Measurements from ENCODE around the gene FCN1. TPM values are rescaled to one million over a fixed set of nuclear protein-coding genes. Genes with fewer than 3 reads are reported as not detected.

The FCN1 gene
- total and polyA plus RNA-seq, 2 of the 8 experiments (the other 6 are each of a cell fraction or from before 2014, with no cell fraction given): not detected

- WGBS, 2 experiments (ENCODE audit: extremely low coverage in 1 of 2, insufficient coverage in 1 of 2, insufficient read length in 1 of 2, insufficient replicate concordance in 2 of 2, low coverage in 1 of 2, low lambda C conversion rate in 2 of 2, missing lambda C conversion rate in 1 of 2): 92% methylated on average over 21 of the region's 21 CpGs; no CpG with 5 or more reads in 1 of the 2 experiments
- TF ChIP-seq JUN (IDR thresholded peaks at IDR 0.05; ENCODE audit: low read depth, low read length) (no peak), BCL11A (IDR thresholded peaks at IDR 0.05; ENCODE audit: low read depth in 2 of 2, low read length in 2 of 2) (no peak), E2F6 (IDR thresholded peaks at IDR 0.05) (no peak), CHD1 (IDR thresholded peaks at IDR 0.05; ENCODE audit: low read depth, low read length) (no peak), BACH1 (IDR thresholded peaks at IDR 0.05; ENCODE audit: low read length) (no peak), TAF1 (IDR thresholded peaks at IDR 0.05; ENCODE audit: low read depth, low read length) (no peak), KDM1A (IDR thresholded peaks at IDR 0.05; ENCODE audit: borderline replicate concordance, low read length) (no peak), RFX5 (IDR thresholded peaks at IDR 0.05; ENCODE audit: borderline replicate concordance, low read depth, low read length) (no peak), CTBP2 (IDR thresholded peaks at IDR 0.05; ENCODE audit: borderline replicate concordance, insufficient read depth, insufficient read length, low read length) (no peak), ZNF274 (IDR thresholded peaks at IDR 0.05; ENCODE audit: borderline replicate concordance, extremely low read depth, low read length) (no peak), JUND (IDR thresholded peaks at IDR 0.05; ENCODE audit: low read length) (no peak), CEBPB (IDR thresholded peaks at IDR 0.05; ENCODE audit: low read depth, low read length) (no peak), EGR1 (IDR thresholded peaks at IDR 0.05; ENCODE audit: borderline replicate concordance, low read depth, low read length) (no peak)
Measured at GRCh38 chr9:134938346-134939079, 20.8 kb upstream of the FCN1 start.

More at GRCh38 chr9:134938346-134939079, 20.8 kb upstream of the FCN1 start:
- Histone ChIP-seq H3K36me3 (ENCODE audit: control insufficient read depth in 2 of 4, insufficient read depth in 4 of 4, low read length in 3 of 4) (no peaks in the 10 kb centered on the region), H2BK15ac (ENCODE audit: low read length) (no peak overlapping the region), H4K5ac (ENCODE audit: insufficient read length, low read depth, low read length) (no peak overlapping the region), H3K27ac (ENCODE audit: low read depth, low read length) (no peak overlapping the region; the same call in 1 of the 2 replicates), H3K27me3 (replicated peaks in 1 of 4; ENCODE audit: control insufficient read depth in 3 of 4, extremely low read depth in 1 of 4, insufficient read depth in 3 of 4, low read length in 3 of 4) (no peaks in the 10 kb centered on the region), H4K8ac (ENCODE audit: extremely low read depth, insufficient read depth, low read length) (peak overlapping the region; percentile 36; the same call in 1 of the 2 replicates), H2BK120ac (replicated peaks; ENCODE audit: low read depth, low read length) (no peak overlapping the region), H3K18ac (ENCODE audit: extremely low read depth, low read length) (no peak overlapping the region), H3K4me1 (replicated peaks in 1 of 4; ENCODE audit: control insufficient read depth in 3 of 4, insufficient read depth in 4 of 4, low read length in 3 of 4) (peaks cover 0 to 7% (median 3%) of the 10 kb centered on the region in 4 experiments; a peak in 4 of 7 replicates), H3K79me2 (ENCODE audit: control insufficient read depth in 1 of 2, insufficient read depth in 2 of 2, low read length in 2 of 2) (no peaks in the 10 kb centered on the region), H3K4me2 (ENCODE audit: insufficient read depth in 1 of 2, low read depth in 2 of 2, low read length in 2 of 2) (no peak overlapping the region), H2AFZ (ENCODE audit: low read length) (no peak overlapping the region), H3K4ac (replicated peaks; ENCODE audit: insufficient read length, low read depth, low read length) (no peak overlapping the region), H2AK5ac (ENCODE audit: low read depth, low read length) (no peak overlapping the region), H3K23ac (ENCODE audit: insufficient read length) (no peak overlapping the region), H3K23me2 (ENCODE audit: low read depth, low read length) (no peaks in the 10 kb centered on the region), H3K56ac (replicated peaks; ENCODE audit: insufficient read length, low read depth, low read length) (no peak overlapping the region), H3K9ac (replicated peaks in 1 of 4; ENCODE audit: extremely low read depth in 1 of 4, low read depth in 3 of 4, low read length in 3 of 4) (no peak overlapping the region), H2BK20ac (ENCODE audit: low read length) (no peak overlapping the region), H4K20me1 (replicated peaks in 1 of 2; ENCODE audit: control insufficient read depth in 1 of 2, insufficient read depth in 2 of 2, low read length in 2 of 2) (no peaks in the 10 kb centered on the region), H2BK12ac (ENCODE audit: low read depth, low read length) (no peak overlapping the region; the same call in 1 of the 2 replicates), H3K9me3 (ENCODE audit: insufficient read depth in 2 of 2, low read depth in 1 of 2, low read length in 1 of 2) (no peaks in the 10 kb centered on the region), H3K4me3 (ENCODE audit: extremely low read depth in 1 of 4, insufficient read depth in 2 of 4, low read depth in 3 of 4, low read length in 4 of 4) (no peak overlapping the region), H2BK5ac (ENCODE audit: low read depth, low read length) (no peak overlapping the region), H4K91ac (replicated peaks; ENCODE audit: insufficient read length, low read length) (peak overlapping the region; percentile 37), H3K14ac (ENCODE audit: insufficient read length) (peak overlapping the region; percentile 32), H3K79me1 (ENCODE audit: low read depth, low read length) (no peaks in the 10 kb centered on the region)
- FAIRE-seq (no peak), DNase-seq (ENCODE audit: low read depth in 1 of 2, low spot score in 2 of 2) (no peak)
- ChIA-PET POLR2A (ENCODE audit: partially characterized antibody) (no interaction called here), CTCF (ENCODE audit: partially characterized antibody) (interaction anchor here (0.8 to 2.1 kb wide), 4 partner anchors 99 to 249 kb away, joined by 3 to 4 read pairs (median 4); no protein-coding TSS in a partner anchor)

Measured in H1 (cell line).